SK-MEL-5 (cell line): Measurements from ENCODE around the gene ZYG11B. TPM values are rescaled to one million over a fixed set of nuclear protein-coding genes. Genes with fewer than 3 reads are reported as not detected.
"Not testable (repeated sequence)": the region's sequence is repeated elsewhere in the genome, so short reads cannot be mapped to it uniquely, and the experiment has no call there.

Experiments used
- DNase-seq: peaks from one replicate; pipeline ENCODE4 v3.0.0-alpha.2; 2016; ENCODE audit warnings: low read depth, low spot score
- in situ Hi-C: cut with HindIII; loops from 2 replicates; pipeline ENCODE4 v1.10.0; 2016; ENCODE audit warnings: low sequenced_read_pairs, high pct_unique_total_duplicates, low pct_unique_long_range_greater_than_20kb
- polyA plus RNA-seq, 2 experiments: library from polyadenylated mRNA; depleted of rRNA; stranded (reverse); fragments of >200 nt; gene quantifications; 2 replicates each; pipeline ENCODE4 v1.2.3, GENCODE V29; 2015
- total RNA-seq: library from RNA; depleted of rRNA; stranded (reverse); fragments of >200 nt; shearing (Covaris generic); gene quantifications from 2 replicates; pipeline ENCODE4 v1.2.3, GENCODE V29; 2014; rRNA removed

Gene ZYG11B
- 25.3 and 26.6 TPM in 2 replicates for total RNA-seq
- 14.4 and 20.8 TPM in 2 replicates for polyA plus RNA-seq (2015; cell fraction: cytosol; rRNA removed)
- polyA plus RNA-seq (2015; cell fraction: nucleus; rRNA removed), result 8.4 and 10.1 TPM in 2 replicates

DNA sequence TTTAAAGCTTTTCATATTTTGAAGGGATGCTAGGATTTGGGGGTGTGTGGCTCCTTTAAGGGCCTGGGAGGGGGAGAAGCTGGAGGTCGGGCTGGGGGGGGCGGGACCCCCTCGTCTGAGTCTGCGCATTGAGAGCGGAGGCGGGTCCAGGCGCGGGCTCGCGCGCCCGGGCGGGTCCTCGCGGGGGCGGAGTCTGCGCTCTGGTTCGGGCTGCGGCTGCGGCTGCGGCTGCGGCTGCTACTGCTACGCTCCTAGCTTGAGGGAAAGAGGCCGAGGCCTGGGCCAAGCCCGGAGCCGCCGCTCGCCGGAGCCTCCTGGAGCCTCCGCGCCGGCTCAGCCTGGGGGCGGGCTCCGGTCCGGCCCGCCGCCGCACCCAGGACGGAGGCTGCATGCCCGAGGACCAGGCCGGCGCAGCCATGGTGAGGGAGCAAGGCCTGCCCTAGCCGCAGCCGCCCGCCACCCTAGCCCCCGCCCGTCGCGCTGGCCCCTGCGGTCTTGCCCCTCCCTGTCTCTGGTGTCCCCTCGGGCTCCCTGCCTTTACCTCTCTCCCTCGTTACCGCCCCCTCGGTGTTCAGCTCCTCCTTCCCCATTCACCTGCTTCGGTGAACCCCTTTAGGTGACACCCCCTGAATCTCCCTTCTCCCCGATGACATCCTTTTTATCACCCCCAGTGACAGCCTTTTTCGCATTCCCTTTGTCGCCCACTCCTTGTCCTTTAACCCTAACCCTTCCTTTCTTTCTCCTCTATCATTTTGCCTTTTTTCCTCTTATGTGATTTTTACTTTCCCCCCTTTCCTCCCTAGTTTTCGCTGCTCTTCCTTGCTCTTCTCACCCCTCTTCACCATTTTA lies at the start of gene ZYG11B:
ZYG11B (plus strand) TSS at position 189 of the 849 bp plus-strand sequence; CDS start at position 390, 201 bp downstream.
- in situ Hi-C loops, result no loop called here

DNA sequence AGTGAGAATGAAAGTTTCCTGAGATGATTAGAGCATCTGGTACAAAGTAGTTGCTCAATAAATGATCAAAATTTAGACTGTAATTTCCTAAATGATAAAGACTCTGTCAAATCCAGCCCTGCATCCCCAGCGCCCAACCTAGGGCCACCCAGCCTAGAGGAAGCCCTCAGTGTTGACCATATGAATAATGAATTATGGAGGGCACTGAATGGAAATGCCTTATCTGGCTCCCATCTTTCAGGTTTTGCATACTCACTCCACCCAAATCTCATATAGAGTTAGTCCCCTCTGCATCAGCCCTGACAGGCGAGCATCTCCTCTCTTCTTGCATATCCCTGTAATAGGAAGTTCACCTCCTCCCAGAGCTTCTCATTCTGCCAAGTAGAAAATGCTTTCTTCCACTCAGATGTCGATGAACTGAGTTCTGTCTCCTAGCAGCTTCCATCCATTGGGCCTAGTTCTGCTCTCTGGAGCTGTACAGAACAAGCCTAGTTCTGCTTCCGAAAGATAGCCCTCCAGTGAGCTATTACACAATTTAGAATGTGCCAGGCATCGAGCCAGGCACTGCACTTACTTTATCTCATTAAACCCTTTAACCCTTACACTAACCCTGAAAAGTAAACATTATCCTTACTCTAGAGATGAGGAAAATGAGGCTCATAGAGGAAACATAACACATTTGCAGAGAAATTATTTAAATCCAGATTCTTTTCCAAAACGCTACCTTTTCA lies 49.0 kb upstream of the ZYG11B start:
- no peak for DNase-seq
- in situ Hi-C loops, result no loop called here

More for the DNA sequence above, at the start of gene ZYG11B:
- DNase-seq, result peak; percentile 81

DNA sequence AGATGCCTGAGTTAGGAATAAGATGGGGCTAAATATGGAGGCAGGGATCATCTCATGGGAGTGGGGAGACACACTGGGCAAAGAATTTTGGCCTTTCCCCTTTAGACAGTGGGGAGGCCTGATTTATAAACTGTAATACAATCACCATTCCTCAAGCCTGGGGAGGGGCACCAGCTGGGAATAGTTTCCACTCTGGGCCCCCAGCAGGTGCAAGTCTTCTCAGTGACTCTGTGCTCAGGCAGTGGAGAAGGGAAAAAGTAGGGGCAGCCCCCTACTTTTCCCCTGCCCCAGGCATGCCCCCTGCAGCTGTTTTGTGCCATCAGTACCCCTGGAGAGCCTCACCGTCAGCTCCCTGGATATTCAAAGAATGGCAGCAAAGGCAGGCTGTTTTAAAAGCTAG lies 47.2 kb upstream of the ZYG11B start:
- in situ Hi-C loops, result no loop called here
- DNase-seq, result no peak

DNA sequence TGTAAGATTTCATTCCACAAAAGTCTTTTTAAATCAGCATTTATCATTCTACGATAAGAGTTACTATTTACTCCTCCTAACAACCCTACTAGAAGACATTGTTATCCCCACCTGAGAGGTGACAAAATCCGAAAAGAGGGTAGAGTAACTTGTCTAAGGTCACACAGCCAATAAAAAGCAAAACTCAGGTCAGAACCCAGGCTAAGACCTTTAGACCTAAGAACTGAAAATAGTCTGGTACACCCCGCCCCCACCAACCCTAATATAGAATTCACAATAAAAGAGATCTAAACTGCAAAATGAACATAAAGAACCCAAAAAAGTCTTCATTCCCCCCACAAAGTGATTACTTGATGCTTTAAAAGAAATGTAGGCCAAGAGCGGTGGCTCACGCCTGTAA lies 46.8 kb upstream of the ZYG11B start:
- no peak for DNase-seq
- in situ Hi-C loops, result no loop called here

DNA sequence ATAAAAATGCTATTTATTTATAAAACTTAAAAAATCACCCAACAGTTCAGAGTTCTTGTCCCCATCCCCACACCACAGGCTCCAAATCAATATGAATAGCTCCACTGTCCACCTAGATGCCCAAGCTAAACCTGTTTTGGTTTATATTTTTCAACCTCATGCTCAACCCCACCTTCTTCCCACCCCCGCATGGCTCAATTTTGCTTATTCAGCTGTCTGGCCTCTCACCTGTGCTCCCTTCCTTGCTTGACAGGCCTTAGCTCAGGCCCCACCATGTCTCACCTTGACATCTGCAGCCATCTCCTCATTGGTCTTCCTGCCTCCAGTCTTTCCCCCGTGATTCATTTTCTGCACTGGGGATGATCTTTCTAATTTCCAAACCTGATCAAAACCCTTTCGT lies 45.9 kb upstream of the ZYG11B start:
- no peak for DNase-seq
- in situ Hi-C loops, result no loop called here

DNA sequence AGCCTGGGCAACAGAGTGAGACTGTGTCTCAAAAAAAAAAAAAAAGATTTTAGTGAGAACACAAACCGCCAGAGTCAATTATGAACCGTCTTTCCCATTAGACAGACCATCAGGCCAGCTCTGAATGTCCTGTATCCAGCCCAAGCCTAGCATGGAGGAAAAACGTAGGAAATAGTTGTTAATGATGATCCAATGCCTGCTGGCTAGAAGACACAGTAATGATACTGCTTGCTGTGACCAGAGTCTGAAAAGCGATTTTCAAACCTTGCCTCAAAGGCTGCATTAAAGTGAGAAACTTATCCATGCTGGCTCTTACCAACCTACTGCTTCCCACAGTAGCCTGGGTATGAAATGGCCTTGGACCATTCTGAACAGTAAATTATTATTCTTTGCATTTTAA lies 45.1 kb upstream of the ZYG11B start:
- in situ Hi-C loops, result no loop called here
- DNase-seq, result no peak

DNA sequence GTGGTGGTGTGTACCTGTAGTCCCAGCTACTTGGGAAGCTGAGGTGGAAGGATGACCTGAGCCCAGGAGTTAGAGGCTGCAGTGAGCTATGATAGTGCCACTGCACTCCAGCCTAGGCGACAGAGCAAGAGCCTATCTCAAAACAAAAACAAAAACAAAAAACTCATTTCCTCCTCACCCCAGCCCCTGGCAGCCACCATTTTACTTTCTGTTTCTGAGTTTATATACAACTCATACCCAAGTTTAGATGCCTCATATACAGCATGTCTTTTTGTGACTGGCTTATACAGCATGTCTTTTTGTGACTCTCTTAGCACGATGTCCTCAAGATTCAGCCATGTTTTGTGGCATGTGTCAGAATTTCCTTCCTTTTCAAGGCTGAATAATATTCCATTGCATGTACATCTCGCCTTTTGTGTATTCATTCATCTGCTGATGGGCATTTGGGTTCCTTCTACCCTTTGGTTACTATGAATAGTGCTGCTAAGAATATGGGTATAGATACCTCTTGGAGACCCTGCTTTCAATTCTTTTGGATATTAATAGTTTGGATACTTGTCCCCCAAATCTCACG lies 42.8 kb upstream of the ZYG11B start:
- in situ Hi-C loops, result no loop called here
- no peak for DNase-seq

DNA sequence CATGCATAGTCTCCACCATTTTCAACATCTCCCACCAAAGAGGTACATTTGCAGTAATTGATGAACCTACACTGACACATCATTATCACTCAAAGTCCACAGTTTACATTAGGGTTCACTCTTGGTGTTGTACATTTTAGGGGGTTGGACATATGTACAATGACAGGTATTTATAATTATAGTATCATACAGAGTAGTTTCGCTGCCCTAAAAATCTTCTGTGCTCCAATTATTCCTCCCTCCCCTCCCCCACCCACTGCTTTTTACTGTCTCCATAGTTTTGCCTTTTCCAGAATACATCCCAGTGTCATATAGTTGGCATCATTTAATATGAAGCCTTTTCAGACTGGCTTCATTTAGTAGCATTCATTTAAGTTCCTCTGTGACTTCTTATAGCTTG lies 41.7 kb upstream of the ZYG11B start:
- in situ Hi-C loops, result no loop called here
- no peak for DNase-seq

DNA sequence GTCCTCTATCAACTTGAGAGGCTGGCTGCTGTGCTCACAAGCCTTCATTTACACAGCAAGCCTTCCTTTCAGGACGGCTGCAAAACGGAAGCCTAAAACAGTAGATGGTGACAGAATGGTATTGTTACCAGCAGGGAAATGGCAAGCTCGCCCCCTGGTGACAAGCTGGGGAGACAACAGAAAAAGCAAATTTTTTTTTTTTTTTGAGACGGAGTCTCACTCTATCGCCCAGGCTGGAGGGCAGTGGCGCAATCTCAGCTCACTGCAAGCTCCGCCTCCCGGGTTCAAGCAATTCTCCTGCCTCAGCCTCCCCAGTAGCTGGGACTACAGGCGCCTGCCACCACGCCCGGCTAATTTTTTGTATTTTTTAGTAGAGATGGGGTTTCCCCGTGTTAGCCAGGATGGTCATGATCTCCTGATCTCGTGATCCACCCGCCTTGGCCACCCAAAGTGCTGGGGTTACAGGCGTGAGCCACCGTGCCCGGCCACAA lies 39.9 kb upstream of the ZYG11B start:
- in situ Hi-C loops, result not testable (repeated sequence)
- DNase-seq, result peak; percentile 75

DNA sequence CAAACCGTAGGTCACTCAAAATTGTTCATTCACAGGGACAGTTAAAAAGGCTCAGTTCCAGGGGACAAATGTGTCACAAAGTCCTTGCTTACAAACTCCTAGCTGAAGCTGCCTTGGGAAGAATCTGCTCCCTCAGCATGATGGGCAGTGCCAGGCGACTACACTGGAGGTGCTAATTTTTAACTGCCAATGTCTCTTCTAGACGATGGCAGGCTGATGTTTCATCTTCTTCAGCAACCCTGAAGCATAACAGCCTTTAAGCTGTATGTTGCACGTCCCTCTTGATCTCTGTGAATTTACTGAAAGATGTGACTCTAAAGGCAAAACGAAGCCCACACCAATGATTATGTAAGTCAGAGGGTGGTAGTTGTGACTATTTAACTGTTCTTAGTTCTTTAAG lies 39.4 kb upstream of the ZYG11B start:
- DNase-seq, result no peak
- in situ Hi-C loops, result no loop called here

DNA sequence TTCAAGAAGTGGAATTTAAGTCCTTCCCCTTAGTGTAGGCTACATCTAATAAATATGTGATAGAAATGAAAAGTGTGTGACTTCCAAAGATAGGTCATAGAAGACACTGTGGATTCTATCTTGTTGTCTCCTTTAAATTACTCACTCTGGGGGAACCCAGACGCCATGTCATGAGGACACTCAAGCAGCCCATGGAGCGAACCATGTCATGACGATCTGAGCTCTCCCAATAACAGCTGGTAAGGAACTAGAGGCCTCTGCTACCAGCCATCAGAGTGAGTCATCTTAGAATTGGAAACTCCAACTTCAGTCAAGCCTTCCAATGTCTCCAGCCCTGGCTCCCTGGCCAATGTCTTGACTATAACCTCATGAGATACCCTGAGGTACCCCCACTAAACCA lies 34.4 kb upstream of the ZYG11B start:
- no peak for DNase-seq
- in situ Hi-C loops, result no loop called here

DNA sequence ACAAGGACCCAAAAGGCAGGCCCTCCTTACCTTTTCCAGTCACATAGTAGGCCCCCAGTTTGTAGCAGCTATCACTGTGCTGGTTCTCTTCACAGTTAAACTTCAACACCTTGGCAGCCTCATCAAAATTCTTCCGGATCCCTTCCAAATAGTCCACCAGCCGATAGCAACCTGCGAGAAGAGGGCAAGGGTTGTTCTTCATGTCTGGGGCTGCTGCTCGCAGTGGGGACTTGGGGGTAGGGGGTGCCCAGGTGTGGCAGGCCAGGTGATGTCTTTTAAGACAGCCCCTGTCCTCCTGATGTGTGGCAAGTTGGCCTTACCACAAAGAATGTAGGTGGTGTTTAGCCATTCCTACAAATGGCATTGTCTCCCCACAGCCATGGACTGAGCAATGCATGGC lies 33.6 kb upstream of the ZYG11B start:
- DNase-seq, result no peak
- in situ Hi-C loops, result no loop called here

DNA sequence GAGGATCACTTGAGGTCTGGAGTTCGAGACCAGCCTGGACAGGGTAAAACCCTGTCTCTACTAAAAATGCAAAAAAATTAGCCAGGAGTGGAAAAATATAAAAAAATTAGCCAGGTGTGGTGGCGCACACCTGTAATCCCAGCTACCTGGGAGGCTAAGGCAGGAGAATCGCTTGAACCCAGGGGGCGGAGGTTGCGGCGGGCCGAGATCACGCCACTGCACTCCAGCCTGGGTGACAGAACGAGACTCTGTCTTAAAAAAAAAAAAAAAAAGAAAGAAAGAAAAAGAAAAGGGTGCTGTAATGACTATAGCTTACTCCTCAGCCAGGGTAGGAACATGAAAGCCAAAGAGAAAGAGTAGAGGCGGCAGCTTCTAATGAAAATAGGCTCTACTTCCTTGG lies 32.9 kb upstream of the ZYG11B start:
- in situ Hi-C loops, DNase-seq: not testable (repeated sequence)

DNA sequence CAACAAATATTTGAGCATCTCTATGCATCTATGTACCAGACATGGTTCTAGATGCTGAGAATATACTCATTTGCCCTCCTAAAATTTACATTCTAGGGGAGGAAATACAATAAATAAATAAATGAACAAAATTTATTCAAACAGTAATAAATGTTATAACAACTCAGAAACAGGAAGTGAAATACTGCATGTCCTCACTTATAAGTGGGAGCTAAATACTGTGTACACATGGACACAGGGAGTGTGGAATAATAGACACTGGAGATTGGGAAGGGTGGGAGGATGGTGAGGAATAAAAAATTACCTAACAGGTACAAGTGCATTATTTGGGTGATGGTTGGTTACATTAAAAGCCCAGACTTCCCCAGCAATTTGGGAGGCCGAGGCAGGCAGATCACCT lies 32.4 kb upstream of the ZYG11B start:
- no peak for DNase-seq
- in situ Hi-C loops, result no loop called here

DNA sequence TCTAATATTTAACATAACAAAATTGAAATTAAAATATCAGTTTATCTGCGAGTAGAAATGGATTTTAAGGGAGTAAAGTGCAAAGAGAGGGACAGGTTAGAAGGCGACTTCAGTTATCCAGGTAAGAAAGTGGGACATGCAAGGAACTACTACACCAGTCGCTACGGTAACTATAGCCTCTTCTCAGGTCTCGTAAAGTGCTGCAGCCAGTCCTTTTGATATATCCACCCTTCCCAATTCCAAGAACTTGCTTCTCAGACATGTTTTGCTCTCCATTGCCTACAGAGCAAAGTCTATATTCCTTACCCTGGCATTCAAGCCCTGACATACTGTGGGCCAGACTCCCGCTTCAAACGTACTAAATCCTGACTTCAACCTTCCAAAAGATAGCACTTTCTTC lies 30.6 kb upstream of the ZYG11B start:
- DNase-seq, result no peak
- in situ Hi-C loops, result no loop called here

DNA sequence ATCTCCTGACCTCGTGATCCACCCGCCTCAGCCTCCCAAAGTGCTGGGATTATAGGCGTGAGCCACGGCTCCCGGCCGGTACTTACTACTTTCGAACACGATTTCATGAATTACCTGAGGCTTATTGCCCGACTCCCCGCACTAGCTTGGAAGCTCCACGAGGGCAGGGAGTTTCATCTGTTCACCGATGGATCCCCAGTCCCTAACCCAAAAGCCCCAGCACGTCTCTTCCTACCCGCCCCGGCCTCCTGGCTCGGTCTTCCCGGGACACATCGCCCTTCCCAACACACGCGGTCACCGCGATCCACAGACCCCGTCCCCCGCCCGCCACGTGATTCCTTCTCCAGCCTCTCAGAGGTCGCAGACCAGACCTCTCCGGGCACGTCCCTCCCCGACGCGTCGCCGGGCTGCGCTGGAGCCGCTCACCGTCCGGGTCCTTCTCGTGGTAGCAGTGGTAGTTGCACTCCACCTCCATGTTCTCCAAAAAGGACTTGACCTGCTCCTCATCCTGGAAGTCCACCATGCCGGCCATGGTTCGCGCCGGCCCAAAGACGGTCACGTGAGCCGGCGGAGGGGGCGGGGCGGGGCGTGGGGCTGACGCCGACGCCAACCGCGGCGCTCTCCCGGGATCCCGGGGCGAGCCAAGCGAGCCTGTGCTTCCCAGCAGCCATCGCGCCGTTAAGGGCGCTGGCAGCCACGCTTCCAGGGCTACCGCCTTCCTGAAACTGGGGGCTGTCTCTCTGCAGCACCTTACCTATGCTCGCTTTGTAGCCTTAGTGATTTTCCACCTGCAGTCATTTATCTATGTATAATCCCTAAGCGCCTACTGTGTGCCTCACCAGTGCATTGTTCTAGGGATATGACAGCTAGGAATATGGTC lies 28.2 kb upstream of the ZYG11B start, which contains the start of gene COA7:
COA7 (minus strand) TSS at position 553 of the 880 bp plus-strand sequence; CDS start at position 532, 21 bp downstream.
- in situ Hi-C loops, result no loop called here
- peak; percentile 81 for DNase-seq
